Adrenal gland (tissue), 12 donors: Measurements from ENCODE around the gene MAGEC3. TPM values are rescaled to one million over a fixed set of nuclear protein-coding genes. Genes with fewer than 3 reads are reported as not detected.

ENCODE experiments used
- DNase-seq, 7 donors: peaks; one replicate each; pipeline ENCODE4 v3.0.0-alpha.2; 2019 to 2020
- H3K27ac ChIP-seq, 5 donors: fragments of 200-600 bp; sonication (generic) in 4 of 5; 1 replicate in 3 of 5; 2 replicates in 2 of 5; pipeline versions ENCODE4 v1.5.1 to v1.8.0; 2016 to 2020; ENCODE audit warnings: mild to moderate bottlenecking in 1 of 5
- H3K27me3 ChIP-seq: fragments of 200-600 bp; 2 replicates; pipeline ENCODE4 v1.8.0; 2021
- H3K36me3 ChIP-seq, 2 donors: fragments of 200-600 bp; replicated peaks in 1 of 2; 1 replicate in 1 of 2; 2 replicates in 1 of 2; pipeline versions ENCODE4 v1.5.1 to v1.8.0; 2018 to 2022
- H3K4me1 ChIP-seq, 2 donors: fragments of 200-600 bp; replicated peaks in 1 of 2; 1 replicate in 1 of 2; 2 replicates in 1 of 2; pipeline versions ENCODE4 v1.5.1 to v1.8.0; 2018 to 2021
- H3K4me3 ChIP-seq, 4 donors: fragments of 200-600 bp; sonication (generic) in 3 of 4; one replicate each; pipeline ENCODE4 v1.5.1; 2016 to 2018
- H3K9me3 ChIP-seq, 3 donors: fragments of 200-600 bp; sonication (generic) in 1 of 3; replicated peaks in 1 of 3; 1 replicate in 2 of 3; 2 replicates in 1 of 3; pipeline versions ENCODE4 v1.5.1 to v1.8.0; 2016 to 2021
- CTCF ChIP-seq, 6 experiments: fragments of 450-650 bp in 4 of 6; fragments of 200-600 bp in 2 of 6; sonication (generic) in 1 of 6; IDR thresholded peaks; 1 replicate in 5 of 6; 2 replicates in 1 of 6; pipeline versions ENCODE4 v1.5.1 to v1.8.0; 2016 to 2021; ENCODE audit warnings: antibody characterized with exemption in 6 of 6, mild to moderate bottlenecking in 2 of 6, moderate library complexity in 1 of 6
- POLR2A ChIP-seq, 2 donors: fragments of 450-650 bp; IDR thresholded peaks; one replicate each; pipeline ENCODE4 v1.6.1; 2017; ENCODE audit warnings: antibody characterized with exemption in 2 of 2, mild to moderate bottlenecking in 2 of 2, moderate library complexity in 1 of 2
- WGBS, 4 donors: extraction: QIAGEN DNeasy Blood & Tissue Kit in 2 of 4; methylation state at CpG; one replicate each; pipeline versions ENCODE4 v1.1.5 to v1.1.7; 2013 to 2017; 5-methylcytosine and 5-hydroxymethylcytosine counted together
- intact Hi-C, 2 donors: fragments of 100-400 bp; cut with DNase I; formaldehyde crosslinking; loops; one replicate each; pipeline versions ENCODE4 v1.14.1 to v1.15.0; 2022 to 2023
- polyA plus RNA-seq, 3 donors: library from polyadenylated mRNA; stranded (reverse); fragments of 200-250 nt in 2 of 3; fragments of 350-450 nt in 1 of 3; fragmentation: Illumina TruSeq in 1 of 3; extraction: RNeasy Lipid Tissue Mini Kit (QIAGEN cat#74804) in 1 of 3; gene quantifications; one replicate each; pipeline ENCODE4 v1.2.3, GENCODE V29; 2013 to 2014
- total RNA-seq, 9 donors: library from RNA; depleted of rRNA in 4 of 9; stranded (reverse); fragments of >200 nt in 4 of 9; fragments of 120-200 nt in 1 of 9; fragmentation: NEBNext Ultra II Directional in 1 of 9; extraction: Animal tissue kit (Norgen Biotek cat#: 25700) in 1 of 9; gene quantifications; one replicate each; pipeline versions ENCODE4 v1.1.0 to v1.2.4, GENCODE V29; 2013 to 2023
- donor health status: healthy with polysubstance abuse.
- donor health status: Bipolar disorder and iron deficiency.
- donor health status: DM: yes; HTN: yes; CAD: no.
- donor health status: DM: no; HTN: no; CAD: no.
- donor health status: DM: no; HTN: no; CAD: no.
- donor health status: DM: yes; HTN: yes; CAD: no.

Gene MAGEC3
- total and polyA plus RNA-seq, 12 donors = 0.13 to 0.48 TPM; not detected in 10

DNA sequence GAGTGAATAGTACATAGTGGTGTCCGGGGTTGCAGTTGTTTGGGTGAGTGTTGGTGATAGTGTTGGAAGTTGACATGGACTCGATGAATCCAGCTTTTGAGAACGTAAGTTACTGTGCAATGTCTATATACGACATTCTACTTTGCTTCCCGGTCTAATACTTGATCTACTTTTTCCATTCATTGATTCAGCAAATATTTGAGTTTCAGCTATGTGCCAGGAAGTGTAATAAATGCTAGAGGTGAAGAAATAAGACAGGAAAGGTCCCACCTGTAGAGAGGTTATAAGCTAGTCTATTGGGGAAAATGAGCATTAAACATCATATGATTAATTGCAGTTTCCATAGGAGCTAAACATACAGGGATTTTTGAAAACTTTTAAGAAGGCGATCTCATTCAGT lies 22.2 kb upstream of the MAGEC3 start:
- Histone ChIP-seq H3K36me3 (no peaks in the 10 kb centered on the region), H3K4me3 (no peak overlapping the region), H3K9me3 (no peaks in the 10 kb centered on the region), H3K4me1 (no peaks in the 10 kb centered on the region), H3K27ac (no peak overlapping the region), H3K27me3 (no peaks in the 10 kb centered on the region)
- intact Hi-C loops = no loop called here
- no peak for DNase-seq
- TF ChIP-seq POLR2A (IDR thresholded peaks at IDR 0.05) = no peak
- no peak for TF ChIP-seq CTCF (IDR thresholded peaks at IDR 0.05)
- 77 to 96% (median 82%) methylated on average over 6 of the region's 6 CpGs for WGBS, 4 donors

- intact Hi-C loops = no loop called here
- TF ChIP-seq POLR2A (IDR thresholded peaks at IDR 0.05) (no peak), CTCF (IDR thresholded peaks at IDR 0.05) (no peak)
- WGBS, 4 donors = 48 to 82% (median 59%) methylated on average over 3 of the region's 3 CpGs
Observed at GRCh38 chrX:141832247-141832646, 5.9 kb upstream of the MAGEC3 start.

DNA sequence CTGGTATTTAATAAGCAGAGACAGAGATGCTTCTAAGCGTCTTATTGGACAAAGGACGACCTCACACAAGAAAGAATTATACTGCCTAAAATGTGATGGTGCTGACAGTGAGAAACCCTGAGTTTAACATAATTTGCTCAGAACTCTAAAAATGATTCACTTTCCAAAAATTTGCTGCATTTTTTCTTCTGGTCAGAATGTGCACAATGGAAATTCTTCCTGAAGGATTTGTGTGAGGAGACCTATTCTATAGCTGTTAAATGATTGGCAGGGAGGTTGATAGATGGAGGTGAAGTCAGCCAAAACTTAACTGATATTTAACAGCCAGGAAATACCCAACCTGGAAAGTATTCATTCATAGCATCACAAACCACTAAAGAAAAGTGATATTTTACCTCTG lies 1.7 kb downstream of the MAGEC3 start:
- WGBS, 4 donors = 57 to 75% (median 64%) methylated on average over 2 of the region's 2 CpGs
- intact Hi-C loops = no loop called here
- no peaks in the 10 kb centered on the region for H3K27me3 ChIP-seq
- H3K9me3 ChIP-seq = no peaks in the 10 kb centered on the region
- TF ChIP-seq POLR2A (IDR thresholded peaks at IDR 0.05) = no peak
- no peak for TF ChIP-seq CTCF (IDR thresholded peaks at IDR 0.05)
- no peaks in the 10 kb centered on the region for H3K36me3 ChIP-seq
- H3K27ac ChIP-seq = no peak overlapping the region
- no peak overlapping the region for H3K4me3 ChIP-seq
- DNase-seq = no peak
- no peaks in the 10 kb centered on the region for H3K4me1 ChIP-seq

More at GRCh38 chrX:141832247-141832646, 5.9 kb upstream of the MAGEC3 start:
- no peaks in the 10 kb centered on the region for H3K36me3 ChIP-seq
- no peaks in the 10 kb centered on the region for H3K4me1 ChIP-seq
- no peak for DNase-seq
- H3K27me3 ChIP-seq = no peaks in the 10 kb centered on the region
- no peaks in the 10 kb centered on the region for H3K9me3 ChIP-seq
- no peak overlapping the region for H3K27ac ChIP-seq
- no peak overlapping the region for H3K4me3 ChIP-seq

- Histone ChIP-seq H3K4me1 (no peaks in the 10 kb centered on the region), H3K27ac (no peak overlapping the region), H3K9me3 (no peaks in the 10 kb centered on the region), H3K27me3 (peaks cover 4% of the 10 kb centered on the region), H3K36me3 (no peaks in the 10 kb centered on the region), H3K4me3 (no peak overlapping the region)
- no peak for DNase-seq
- no peak for TF ChIP-seq POLR2A (IDR thresholded peaks at IDR 0.05)
- no peak for TF ChIP-seq CTCF (IDR thresholded peaks at IDR 0.05)
- 33 to 48% (median 41%) methylated on average over 3 of the region's 3 CpGs for WGBS, 4 donors
- intact Hi-C loops = no loop called here
Observed at GRCh38 chrX:141857479-141857878, 19.4 kb downstream of the MAGEC3 start.
